ENCODE results near the gene SOX10. TPM values are rescaled to one million over a fixed set of nuclear protein-coding genes. Genes with fewer than 3 reads are reported as not detected.
A peak's percentile ranks its signal among the peaks of the same experiment; 100 is the strongest.
"Not testable (repeated sequence)": the region's sequence is repeated elsewhere in the genome, so short reads cannot be mapped to it uniquely, and the experiment has no call there.

The SOX10 gene
- total RNA-seq, 2 donors from 2014 or later: 1.5 to 7.0 TPM

DNA sequence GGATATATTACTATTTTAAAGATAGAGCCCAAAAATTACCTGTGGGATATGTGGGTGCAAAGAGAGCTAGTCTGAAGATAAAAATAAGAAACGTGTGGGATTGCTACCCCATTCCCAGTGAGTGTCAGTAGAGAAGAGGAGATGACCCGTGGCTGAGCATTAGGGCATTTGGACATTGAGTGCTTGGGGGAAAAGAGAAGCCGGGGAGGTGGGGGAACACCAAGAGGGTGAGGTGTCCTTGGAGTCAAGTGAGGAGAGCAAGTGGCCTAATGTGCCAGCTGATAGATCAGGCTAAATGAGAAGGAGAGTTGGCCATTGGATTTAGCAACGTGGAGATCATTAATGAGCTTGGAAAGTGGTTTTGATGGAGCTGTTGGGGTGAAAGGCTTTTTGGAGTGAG lies 29.7 kb downstream of the SOX10 start:
- TF ChIP-seq, protein P1, sequence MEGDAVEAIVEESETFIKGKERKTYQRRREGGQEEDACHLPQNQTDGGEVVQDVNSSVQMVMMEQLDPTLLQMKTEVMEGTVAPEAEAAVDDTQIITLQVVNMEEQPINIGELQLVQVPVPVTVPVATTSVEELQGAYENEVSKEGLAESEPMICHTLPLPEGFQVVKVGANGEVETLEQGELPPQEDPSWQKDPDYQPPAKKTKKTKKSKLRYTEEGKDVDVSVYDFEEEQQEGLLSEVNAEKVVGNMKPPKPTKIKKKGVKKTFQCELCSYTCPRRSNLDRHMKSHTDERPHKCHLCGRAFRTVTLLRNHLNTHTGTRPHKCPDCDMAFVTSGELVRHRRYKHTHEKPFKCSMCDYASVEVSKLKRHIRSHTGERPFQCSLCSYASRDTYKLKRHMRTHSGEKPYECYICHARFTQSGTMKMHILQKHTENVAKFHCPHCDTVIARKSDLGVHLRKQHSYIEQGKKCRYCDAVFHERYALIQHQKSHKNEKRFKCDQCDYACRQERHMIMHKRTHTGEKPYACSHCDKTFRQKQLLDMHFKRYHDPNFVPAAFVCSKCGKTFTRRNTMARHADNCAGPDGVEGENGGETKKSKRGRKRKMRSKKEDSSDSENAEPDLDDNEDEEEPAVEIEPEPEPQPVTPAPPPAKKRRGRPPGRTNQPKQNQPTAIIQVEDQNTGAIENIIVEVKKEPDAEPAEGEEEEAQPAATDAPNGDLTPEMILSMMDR (IDR thresholded peaks at IDR 0.05): no peak
- H3K4me1 ChIP-seq: peaks cover 0 to 21% of the 10 kb centered on the region in 2 donors
- H3K27me3 ChIP-seq: no peaks in the 10 kb centered on the region
- no peak for DNase-seq (ENCODE audit: low spot score)
- peaks cover 25% of the 10 kb centered on the region for H3K36me3 ChIP-seq
- no peak overlapping the region for H3K27ac ChIP-seq
- H3K9me3 ChIP-seq: no peaks in the 10 kb centered on the region
- peak overlapping the region in 1 of 2 donors; percentile 91 for H3K4me3 ChIP-seq

DNA sequence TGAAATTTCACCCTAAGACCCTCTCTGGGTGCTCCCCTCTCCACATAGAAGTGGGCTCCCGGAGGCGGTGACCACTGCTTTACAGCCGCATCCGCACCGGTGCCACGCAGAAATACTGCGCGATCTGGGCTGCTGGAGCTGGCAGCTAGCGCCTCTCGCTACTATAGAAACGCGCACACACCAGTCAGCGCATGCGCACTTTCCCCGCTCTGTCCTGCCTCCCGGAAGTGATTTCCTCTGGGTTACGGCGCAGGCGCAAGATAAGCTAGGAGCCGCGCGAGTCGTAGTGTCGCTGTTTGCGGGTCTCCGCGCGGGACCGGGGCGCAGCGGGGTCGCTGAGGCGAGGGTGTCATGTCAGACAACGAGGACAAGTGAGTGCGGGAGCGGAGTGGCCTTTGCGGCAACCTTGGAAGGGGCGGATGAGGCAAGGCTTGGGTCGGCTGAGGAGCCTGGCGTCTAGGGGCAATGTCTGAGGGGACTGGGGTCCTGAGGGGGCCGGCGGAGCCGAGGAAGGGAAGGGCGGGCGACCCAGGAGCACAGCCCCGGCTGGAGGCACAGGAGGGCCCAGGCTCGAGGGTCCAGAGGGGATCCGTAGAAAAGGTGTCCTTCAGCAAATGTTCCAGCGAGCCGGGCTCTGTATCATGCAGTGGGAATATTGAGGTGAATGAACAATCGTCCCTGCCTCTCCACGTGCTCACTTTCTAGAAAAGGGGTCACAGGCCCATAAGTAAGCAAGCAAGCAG lies 30.7 kb downstream of the SOX10 start, which contains the start of the genes C22orf23 and POLR2F:
C22orf23 (minus strand) TSS at position 165 of the 743 bp plus-strand sequence. CDS start 452 bp downstream, outside the sequence.
POLR2F (plus strand) TSS at position 263 of the 743 bp plus-strand sequence; CDS start at position 352, 89 bp downstream.
- Histone ChIP-seq H3K9me3 (no peaks in the 10 kb centered on the region), H3K27ac (peak within 1 kb of the TSS; percentile 60 to 79), H3K4me3 (peak within 1 kb of the TSS; percentile 91), H3K36me3 (peaks cover 16% of the 10 kb centered on the region), H3K27me3 (no peaks in the 10 kb centered on the region), H3K4me1 (peaks cover 0 to 21% of the 10 kb centered on the region in 2 donors)
- peak; percentile 95 for DNase-seq (ENCODE audit: low spot score)
- TF ChIP-seq, protein P1 (IDR thresholded peaks at IDR 0.05): no peak

DNA sequence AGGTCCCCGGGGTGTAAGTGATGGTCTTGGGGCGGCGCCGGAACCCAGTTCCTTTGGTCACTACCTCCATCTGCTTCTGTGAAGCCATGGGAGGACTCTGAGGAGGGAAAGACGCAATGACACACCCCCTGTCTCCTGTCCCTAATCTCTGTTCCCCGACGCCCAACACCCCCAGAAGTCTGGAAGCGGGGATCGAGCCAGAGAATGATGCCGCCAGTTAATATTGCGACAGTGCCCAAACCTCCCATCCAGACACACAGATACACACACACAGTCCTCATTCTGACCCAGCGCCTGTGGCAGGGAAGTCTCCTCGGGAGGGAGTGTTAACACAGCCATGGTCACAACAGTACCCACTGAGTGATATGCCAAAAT lies 31.3 kb downstream of the SOX10 start:
- Histone ChIP-seq H3K36me3 (peaks cover 16% of the 10 kb centered on the region), H3K27ac (peak overlapping the region; percentile 60 to 79), H3K27me3 (no peaks in the 10 kb centered on the region), H3K4me3 (peak overlapping the region; percentile 91), H3K4me1 (peaks cover 0 to 21% of the 10 kb centered on the region in 2 donors), H3K9me3 (no peaks in the 10 kb centered on the region)
- TF ChIP-seq, protein P1 (IDR thresholded peaks at IDR 0.05): no peak
- peak; percentile 62 for DNase-seq (ENCODE audit: low spot score)

DNA sequence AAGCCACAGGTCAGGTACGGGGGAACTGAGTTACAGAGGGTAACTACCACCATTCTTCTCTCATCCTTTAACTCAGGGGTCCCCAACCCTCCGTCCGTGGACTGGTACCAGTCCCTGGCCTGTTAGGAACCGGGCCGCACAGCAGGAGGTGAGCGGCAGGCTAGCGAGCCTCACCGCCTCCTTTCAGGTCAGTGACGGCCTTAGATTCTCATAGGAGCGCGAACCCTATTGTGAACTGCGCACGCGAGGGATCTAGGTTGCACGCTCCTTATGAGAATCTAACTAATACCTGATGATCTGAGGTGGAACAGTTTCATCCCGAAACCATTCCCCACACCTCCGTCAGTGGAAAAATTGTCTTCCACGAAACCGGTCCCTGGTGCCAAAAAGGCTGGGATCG lies 31.7 kb downstream of the SOX10 start:
- peaks cover 13% of the 10 kb centered on the region for H3K36me3 ChIP-seq
- H3K27me3 ChIP-seq; H3K27ac ChIP-seq; DNase-seq (ENCODE audit: low spot score); H3K9me3 ChIP-seq: not testable (repeated sequence)
- H3K4me1 ChIP-seq: peaks cover 0 to 21% of the 10 kb centered on the region in 2 donors
- H3K4me3 ChIP-seq: peak overlapping the region; percentile 91

DNA sequence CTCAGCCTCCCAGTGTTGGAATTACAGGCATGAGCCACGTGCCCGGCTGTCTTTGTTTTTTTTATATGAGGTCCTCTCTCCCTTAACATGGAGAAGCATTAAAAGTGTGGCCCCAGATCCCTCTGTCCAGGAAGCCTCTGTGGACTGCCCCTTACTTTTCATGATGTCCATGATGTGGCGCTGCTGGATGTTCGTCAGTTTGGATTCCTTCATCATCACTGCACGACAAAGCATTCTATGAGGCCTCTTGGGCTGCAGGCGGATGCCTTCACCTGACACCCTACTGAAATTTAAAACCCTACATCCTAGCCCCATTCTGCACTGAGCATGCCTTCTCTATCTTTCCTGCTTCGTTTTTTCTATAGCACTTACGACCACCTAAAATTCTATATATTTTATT lies 33.0 kb downstream of the SOX10 start:
- peaks cover 0 to 21% of the 10 kb centered on the region in 2 donors for H3K4me1 ChIP-seq
- H3K4me3 ChIP-seq: no peak overlapping the region
- H3K9me3 ChIP-seq: no peaks in the 10 kb centered on the region
- DNase-seq (ENCODE audit: low spot score): no peak
- H3K27ac ChIP-seq: no peak overlapping the region
- TF ChIP-seq, protein P1 (IDR thresholded peaks at IDR 0.05): no peak
- H3K27me3 ChIP-seq: no peaks in the 10 kb centered on the region
- H3K36me3 ChIP-seq: peaks cover under 1% of the 10 kb centered on the region

DNA sequence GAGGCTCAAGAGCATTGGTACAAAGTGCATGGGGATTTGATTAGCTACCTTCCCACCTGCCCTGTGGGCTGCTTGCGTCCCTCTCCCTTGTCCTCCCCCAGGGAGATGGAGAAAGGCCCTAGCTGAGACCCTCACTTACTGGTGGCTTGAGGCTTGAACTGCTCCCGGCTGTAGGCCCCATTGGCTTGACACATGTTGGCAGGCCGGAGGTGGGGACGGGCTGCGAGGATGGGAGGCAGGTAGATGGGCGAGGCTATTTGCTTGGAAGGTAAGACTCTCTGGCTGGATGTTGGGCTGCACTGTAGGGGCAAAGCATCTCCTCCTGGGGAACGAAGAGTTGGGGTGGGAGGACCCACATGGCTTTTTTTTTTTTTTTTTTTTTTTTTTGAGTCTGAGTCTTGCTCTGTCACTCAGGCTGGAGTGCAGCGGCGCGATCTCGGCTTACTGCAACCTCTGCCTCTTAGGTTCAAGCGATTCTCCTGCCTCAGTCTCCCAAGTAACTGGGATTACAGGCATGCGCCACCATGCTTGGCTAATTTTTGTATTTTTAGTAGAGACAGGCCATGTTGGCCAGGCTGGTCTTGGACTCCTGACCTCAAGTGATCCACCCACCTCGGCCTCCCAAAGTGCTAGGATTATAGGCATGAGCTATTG lies 37.1 kb downstream of the SOX10 start:
- H3K9me3 ChIP-seq; H3K27ac ChIP-seq; H3K4me3 ChIP-seq; H3K4me1 ChIP-seq; H3K27me3 ChIP-seq; H3K36me3 ChIP-seq; DNase-seq (ENCODE audit: low spot score): not testable (repeated sequence)

DNA sequence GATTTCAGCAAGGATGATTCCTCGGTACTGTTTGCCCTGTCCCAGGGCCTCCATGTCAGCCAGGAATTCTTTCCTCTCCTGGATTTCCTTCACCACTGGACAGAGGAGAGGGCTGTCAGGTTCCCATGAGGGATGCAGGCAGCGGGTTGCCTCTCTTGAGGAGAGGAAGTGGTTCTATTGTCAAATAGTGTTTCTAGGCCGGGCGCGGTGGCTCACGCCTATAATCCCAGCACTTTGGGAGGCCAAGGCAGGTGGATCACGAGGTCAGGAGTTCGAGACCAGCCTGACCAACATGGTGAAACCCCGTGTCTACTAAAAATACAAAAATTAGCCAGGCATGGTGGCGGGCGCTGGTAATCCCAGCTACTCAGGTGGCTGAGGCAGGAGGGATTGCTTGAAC lies 39.9 kb downstream of the SOX10 start:
- not testable (repeated sequence) for DNase-seq (ENCODE audit: low spot score); H3K27ac ChIP-seq; H3K27me3 ChIP-seq; H3K4me1 ChIP-seq; H3K4me3 ChIP-seq; H3K9me3 ChIP-seq
- peaks cover 20% of the 10 kb centered on the region for H3K36me3 ChIP-seq
